H1 (cell line): ENCODE measurements around the gene SPOCK1. TPM values are rescaled to one million over a fixed set of nuclear protein-coding genes. Genes with fewer than 3 reads are reported as not detected.

Experiments
- CTCF ChIA-PET: fragments of 300-600 bp; sonication (Branson Sonifier 250); formaldehyde crosslinking; loops from one replicate; lab custom pipeline; 2021; ENCODE audit not compliant: partially characterized antibody; lab: Charles Lee
- POLR2A ChIA-PET: fragments of 300-600 bp; sonication (Branson Sonifier 250); formaldehyde crosslinking; loops from one replicate; lab custom pipeline; 2021; ENCODE audit warnings: inconsistent platforms; ENCODE audit not compliant: partially characterized antibody; lab: Charles Lee
- DNase-seq, 2 experiments: peaks; one replicate each; pipeline versions ENCODE4 v3.0.0 to v3.0.0-alpha.2; 2010 to 2022; ENCODE audit warnings: low spot score in 2 of 2, low read depth in 1 of 2, mixed read lengths in 1 of 2
- FAIRE-seq: peaks from 2 replicates; lab custom pipeline; 2011; peaks lifted over from hg19 to GRCh38; lab: Jason Lieb, UNC
- H2AFZ ChIP-seq: 2 replicates; pipeline ENCODE4 v1.8.1; 2012; ENCODE audit warnings: low read length, inconsistent platforms
- H2AK5ac ChIP-seq: 2 replicates; pipeline ENCODE4 v1.6.1; 2013; ENCODE audit warnings: low read depth, low read length
- H2BK120ac ChIP-seq: replicated peaks from 2 replicates; pipeline ENCODE3; 2013; ENCODE audit warnings: low read depth, low read length, inconsistent platforms
- H2BK12ac ChIP-seq: 2 replicates; pipeline ENCODE4 v1.6.1; 2013; ENCODE audit warnings: low read depth, low read length
- H2BK15ac ChIP-seq: 2 replicates; pipeline ENCODE4 v1.6.1; 2013; ENCODE audit warnings: low read length
- H2BK20ac ChIP-seq: 2 replicates; pipeline ENCODE4 v1.6.1; 2013; ENCODE audit warnings: low read length
- H2BK5ac ChIP-seq: 2 replicates; pipeline ENCODE4 v1.6.1; 2013; ENCODE audit warnings: low read depth, low read length
- H3K14ac ChIP-seq: 2 replicates; pipeline ENCODE4 v1.6.1; 2013; ENCODE audit warnings: inconsistent platforms; ENCODE audit not compliant: insufficient read length
- H3K18ac ChIP-seq: 2 replicates; pipeline ENCODE4 v1.6.1; 2013; ENCODE audit warnings: low read length; ENCODE audit errors: extremely low read depth
- H3K23ac ChIP-seq: 2 replicates; pipeline ENCODE4 v1.6.1; 2013; ENCODE audit warnings: inconsistent platforms; ENCODE audit not compliant: insufficient read length
- H3K23me2 ChIP-seq: 2 replicates; pipeline ENCODE4 v1.6.1; 2013; ENCODE audit warnings: low read depth, low read length
- H3K27ac ChIP-seq: 2 replicates; pipeline ENCODE4 v1.6.1; 2011; ENCODE audit warnings: low read depth, low read length, inconsistent platforms
- H3K27me3 ChIP-seq, 4 experiments: replicated peaks in 1 of 4; 1 replicate in 1 of 4; 2 replicates in 3 of 4; pipeline versions ENCODE4 v1.6.1 to v1.8.1; 2011 to 2013; ENCODE audit warnings: low read length in 3 of 4, mild to moderate bottlenecking in 3 of 4, inconsistent platforms in 2 of 4, mixed read lengths in 2 of 4, moderate library complexity in 1 of 4; ENCODE audit not compliant: control insufficient read depth in 3 of 4, insufficient read depth in 3 of 4; ENCODE audit errors: extremely low read depth in 1 of 4
- H3K36me3 ChIP-seq, 4 experiments: 2 replicates each; pipeline versions ENCODE4 v1.6.1 to v1.8.1; 2011 to 2013; ENCODE audit warnings: mild to moderate bottlenecking in 4 of 4, low read length in 3 of 4, moderate library complexity in 2 of 4, control low read depth in 1 of 4, inconsistent platforms in 1 of 4; ENCODE audit not compliant: insufficient read depth in 4 of 4, control insufficient read depth in 2 of 4
- H3K4ac ChIP-seq: replicated peaks from 2 replicates; pipeline ENCODE3; 2013; ENCODE audit warnings: low read length, low read depth, mixed read lengths, inconsistent platforms; ENCODE audit not compliant: insufficient read length
- H3K4me1 ChIP-seq, 4 experiments: replicated peaks in 1 of 4; 1 replicate in 1 of 4; 2 replicates in 3 of 4; pipeline versions ENCODE4 v1.6.1 to v1.8.1; 2011 to 2013; ENCODE audit warnings: low read length in 3 of 4, inconsistent platforms in 2 of 4, mixed read lengths in 1 of 4; ENCODE audit not compliant: insufficient read depth in 4 of 4, control insufficient read depth in 3 of 4
- H3K4me2 ChIP-seq, 2 experiments: 2 replicates each; pipeline versions ENCODE4 v1.6.1 to v1.8.1; 2011 to 2013; ENCODE audit warnings: low read depth in 2 of 2, low read length in 2 of 2, control low read depth in 1 of 2, inconsistent platforms in 1 of 2, mild to moderate bottlenecking in 1 of 2; ENCODE audit not compliant: insufficient read depth in 1 of 2
- H3K4me3 ChIP-seq, 4 experiments: fragments of 200-600, 300-600 bp in 1 of 4; sonication (generic), shearing (Covaris generic), sonication (Bioruptor Twin) in 1 of 4; 2 replicates each; pipeline versions ENCODE4 v1.5.1 to v1.8.1; 2011 to 2016; ENCODE audit warnings: low read length in 4 of 4, low read depth in 3 of 4, control low read depth in 2 of 4, inconsistent platforms in 2 of 4, mild to moderate bottlenecking in 2 of 4, mixed read lengths in 1 of 4, moderate library complexity in 1 of 4; ENCODE audit not compliant: insufficient read depth in 2 of 4; ENCODE audit errors: extremely low read depth in 1 of 4
- H3K56ac ChIP-seq: replicated peaks from 2 replicates; pipeline ENCODE3; 2013; ENCODE audit warnings: low read depth, mild to moderate bottlenecking, mixed read lengths, low read length, inconsistent platforms; ENCODE audit not compliant: insufficient read length
- H3K79me1 ChIP-seq: 2 replicates; pipeline ENCODE4 v1.6.1; 2013; ENCODE audit warnings: low read depth, low read length, control low read depth
- H3K79me2 ChIP-seq, 2 experiments: 2 replicates each; pipeline versions ENCODE4 v1.6.1 to v1.8.1; 2012 to 2013; ENCODE audit warnings: low read length in 2 of 2, mild to moderate bottlenecking in 2 of 2, inconsistent platforms in 1 of 2; ENCODE audit not compliant: insufficient read depth in 2 of 2, control insufficient read depth in 1 of 2
- H3K9ac ChIP-seq, 4 experiments: replicated peaks in 1 of 4; 1 replicate in 1 of 4; 2 replicates in 3 of 4; pipeline versions ENCODE4 v1.6.1 to v1.8.1; 2011 to 2013; ENCODE audit warnings: low read depth in 3 of 4, low read length in 3 of 4, control low read depth in 2 of 4, mild to moderate bottlenecking in 2 of 4, moderate library complexity in 2 of 4, inconsistent platforms in 1 of 4; ENCODE audit errors: extremely low read depth in 1 of 4
- H3K9me3 ChIP-seq, 2 experiments: 2 replicates each; pipeline versions ENCODE4 v1.6.1 to v1.8.1; 2012 to 2013; ENCODE audit warnings: mild to moderate bottlenecking in 2 of 2, moderate library complexity in 2 of 2, control low read depth in 1 of 2, inconsistent platforms in 1 of 2, low read depth in 1 of 2, low read length in 1 of 2, mixed read lengths in 1 of 2; ENCODE audit not compliant: insufficient read depth in 2 of 2
- H4K20me1 ChIP-seq, 2 experiments: replicated peaks in 1 of 2; 2 replicates each; pipeline versions ENCODE3 to v1.8.1; 2011 to 2013; ENCODE audit warnings: inconsistent platforms in 2 of 2, low read length in 2 of 2, mild to moderate bottlenecking in 1 of 2; ENCODE audit not compliant: insufficient read depth in 2 of 2, control insufficient read depth in 1 of 2
- H4K5ac ChIP-seq: 2 replicates; pipeline ENCODE4 v1.6.1; 2013; ENCODE audit warnings: low read length, low read depth, mixed read lengths, inconsistent platforms; ENCODE audit not compliant: insufficient read length
- H4K8ac ChIP-seq: 2 replicates; pipeline ENCODE4 v1.8.0; 2013; ENCODE audit warnings: mild to moderate bottlenecking, moderate library complexity, low read length, inconsistent platforms; ENCODE audit not compliant: insufficient read depth; ENCODE audit errors: extremely low read depth
- H4K91ac ChIP-seq: replicated peaks from 2 replicates; pipeline ENCODE3; 2013; ENCODE audit warnings: low read length, mixed read lengths, inconsistent platforms; ENCODE audit not compliant: insufficient read length
- ASH2L ChIP-seq: fragments of 200-600, 300-600 bp; sonication (generic); IDR thresholded peaks from one replicate; pipeline ENCODE4 v1.7.1; 2017; ENCODE audit warnings: low read length
- FOSL1 ChIP-seq: IDR thresholded peaks from 2 replicates; pipeline ENCODE4 v1.6.1; 2011; ENCODE audit warnings: mild to moderate bottlenecking, low read depth, low read length, moderate library complexity; ENCODE audit not compliant: insufficient read depth
- SP1 ChIP-seq: IDR thresholded peaks from 2 replicates; pipeline ENCODE4 v1.6.1; 2011; ENCODE audit warnings: low read depth, low read length
- SRF ChIP-seq: IDR thresholded peaks from 2 replicates; pipeline ENCODE4 v1.6.1; 2011; ENCODE audit warnings: mild to moderate bottlenecking, low read depth, low read length, moderate library complexity
- TAF7 ChIP-seq: optimal IDR thresholded peaks from 2 replicates; pipeline ENCODE3; 2011; ENCODE audit warnings: low read depth, mild to moderate bottlenecking, inconsistent platforms, low read length, moderate library complexity, borderline replicate concordance
- TEAD4 ChIP-seq: IDR thresholded peaks from 2 replicates; pipeline ENCODE4 v1.6.1; 2012; ENCODE audit warnings: low read depth, low read length, inconsistent platforms, mixed read lengths
- WGBS, 2 experiments: shearing (Covaris generic) in 1 of 2; methylation state at CpG; one replicate each; pipeline versions ENCODE4 v1.1.6 to v1.1.7; 2013 to 2015; ENCODE audit warnings: low lambda C conversion rate in 2 of 2, mixed read lengths in 2 of 2, inconsistent platforms in 1 of 2, low coverage in 1 of 2, missing lambda C conversion rate in 1 of 2; ENCODE audit not compliant: insufficient replicate concordance in 2 of 2, insufficient coverage in 1 of 2, insufficient read length in 1 of 2; ENCODE audit errors: extremely low coverage in 1 of 2, missing lambda C conversion rate in 1 of 2; 5-methylcytosine and 5-hydroxymethylcytosine counted together
- polyA plus RNA-seq, 7 experiments: library from polyadenylated mRNA; depleted of rRNA in 3 of 7; stranded (reverse) in 5 of 7; unstranded in 2 of 7; fragments of >200 nt in 5 of 7; fragments of 200-250 nt in 2 of 7; gene quantifications; 1 replicate in 5 of 7; 2 replicates in 1 of 7; 4 replicates in 1 of 7; pipeline versions ENCODE4 v1.2.1 to v1.2.3, GENCODE V29; 2011 to 2013; ENCODE audit warnings: missing spikeins in 2 of 7, mixed read lengths in 2 of 7
- total RNA-seq: library from RNA; stranded (reverse); fragmentation: NEBNext Ultra II Directional; extraction: Animal tissue kit (Norgen Biotek cat#: 25700); gene quantifications from 2 replicates; pipeline ENCODE4 v1.2.1, GENCODE V29; 2021

SPOCK1 gene
- total and polyA plus RNA-seq, 2 of the 8 experiments (the other 6 are each of a cell fraction or from before 2014, with no cell fraction given): 6.9 to 18.1 TPM

DNA sequence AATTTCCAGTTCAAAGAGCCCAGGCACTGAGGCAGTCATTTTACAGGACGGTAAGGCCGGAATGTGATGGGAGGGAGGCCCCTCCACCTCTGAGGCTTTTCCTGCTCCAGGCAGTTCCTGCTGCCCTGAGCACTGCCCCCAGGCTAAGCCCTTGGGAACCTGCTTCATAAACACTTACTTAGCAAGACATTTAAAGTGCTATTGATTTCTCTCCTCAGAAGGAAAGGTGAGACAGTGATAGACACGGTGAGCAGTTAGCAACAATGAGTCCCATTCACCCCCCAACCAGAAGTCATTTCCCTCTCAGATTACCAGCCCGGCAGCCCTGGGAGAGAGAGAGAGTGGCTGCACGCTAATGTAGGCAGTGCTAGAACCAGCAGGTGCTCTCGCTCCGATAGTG lies 462.5 kb downstream of the SPOCK1 start:
- FAIRE-seq (peak; percentile 45), DNase-seq (peak in 1 of 2 experiments; percentile 61)
- H3K4ac ChIP-seq: no peak overlapping the region
- CTCF ChIA-PET: interaction anchor here (0.8 to 5.1 kb wide), 11 partner anchors 10 to 727 kb away, joined by 3 to 23 read pairs (median 4); no protein-coding TSS in a partner anchor
- H4K91ac ChIP-seq: no peak overlapping the region
- no peak overlapping the region for H3K27ac ChIP-seq
- H3K9ac ChIP-seq: no peak overlapping the region
- no peak overlapping the region for H2BK12ac ChIP-seq
- H3K4me3 ChIP-seq: no peak overlapping the region
- H4K5ac ChIP-seq: no peak overlapping the region
- POLR2A ChIA-PET: no interaction called here
- H2AFZ ChIP-seq: no peak overlapping the region
- no peak overlapping the region for H3K23ac ChIP-seq
- 42% methylated on average over 7 of the region's 7 CpGs; no CpG with 5 or more reads in 1 of the 2 experiments for WGBS, 2 experiments
- H2BK5ac ChIP-seq: 0 out of 2 replicates have a peak overlapping the region, but pooled peaks have one; percentile 36
- no peaks in the 10 kb centered on the region for H3K23me2 ChIP-seq
- peaks cover 2 to 18% (median 12%) of the 10 kb centered on the region in 4 experiments; a peak in 4 of 7 replicates for H3K4me1 ChIP-seq
- H2BK120ac ChIP-seq: no peak overlapping the region
- no peaks in the 10 kb centered on the region for H3K36me3 ChIP-seq
- H4K20me1 ChIP-seq: no peaks in the 10 kb centered on the region
- H3K79me1 ChIP-seq: no peaks in the 10 kb centered on the region
- 0 out of 2 replicates have a peak overlapping the region, but pooled peaks have one; percentile 1 for H2BK20ac ChIP-seq
- no peak overlapping the region for H3K14ac ChIP-seq
- no peaks in the 10 kb centered on the region for H3K79me2 ChIP-seq
- no peak overlapping the region for H2BK15ac ChIP-seq
- H3K9me3 ChIP-seq: no peaks in the 10 kb centered on the region
- 0 out of 2 replicates have a peak, but pooled peaks have one; percentile 27 for TF ChIP-seq SP1
- no peak for TF ChIP-seq TAF7
- peak; percentile 78 for TF ChIP-seq TEAD4
- TF ChIP-seq ASH2L: no peak
- no peak for TF ChIP-seq FOSL1
- no peak for TF ChIP-seq SRF
- H3K27me3 ChIP-seq: no peaks in the 10 kb centered on the region
- H2AK5ac ChIP-seq: no peak overlapping the region
- no peak overlapping the region for H3K56ac ChIP-seq
- H3K4me2 ChIP-seq: peak overlapping the region; percentile 25 to 47; a peak in 3 of 4 replicates
- no peak overlapping the region for H4K8ac ChIP-seq
- H3K18ac ChIP-seq: no peak overlapping the region
